Mesenchymal stem cell (in vitro differentiated cells and primary cell): ENCODE data around the gene DDC.

Experiments
- DNase-seq: peaks from one replicate; pipeline ENCODE4 v3.0.0-alpha.2; 2013
- H2AFZ ChIP-seq: one replicate; pipeline ENCODE4 v1.6.1; 2013; ENCODE audit warnings: low read depth, mild to moderate bottlenecking, control low read depth, inconsistent platforms, low read length, moderate library complexity
- H2AK5ac ChIP-seq: 2 replicates; pipeline ENCODE4 v1.6.1; 2013; ENCODE audit warnings: low read length, moderate library complexity, mild to moderate bottlenecking, inconsistent platforms; ENCODE audit not compliant: severe bottlenecking
- H2BK120ac ChIP-seq: one replicate; pipeline ENCODE4 v1.6.1; 2013; ENCODE audit warnings: low read depth, mild to moderate bottlenecking, inconsistent platforms, low read length, moderate library complexity
- H2BK12ac ChIP-seq, 2 experiments: one replicate each; pipeline ENCODE4 v1.6.1; 2013; ENCODE audit warnings: inconsistent platforms in 2 of 2, low read length in 2 of 2, mild to moderate bottlenecking in 2 of 2, moderate library complexity in 2 of 2, control low read depth in 1 of 2
- H2BK15ac ChIP-seq: one replicate; pipeline ENCODE4 v1.6.1; 2013; ENCODE audit warnings: mild to moderate bottlenecking, low read depth, inconsistent platforms; ENCODE audit not compliant: poor library complexity, severe bottlenecking
- H2BK5ac ChIP-seq: 2 replicates; pipeline ENCODE4 v1.6.1; 2013; ENCODE audit warnings: low read depth, mild to moderate bottlenecking, low read length, control low read depth, inconsistent platforms; ENCODE audit not compliant: poor library complexity, severe bottlenecking
- H3K14ac ChIP-seq, 2 experiments: one replicate each; pipeline ENCODE4 v1.6.1; 2013; ENCODE audit warnings: inconsistent platforms in 2 of 2, low read length in 2 of 2, control low read depth in 1 of 2, mild to moderate bottlenecking in 1 of 2, moderate library complexity in 1 of 2
- H3K18ac ChIP-seq, 2 experiments: one replicate each; pipeline ENCODE4 v1.6.1; 2013; ENCODE audit warnings: inconsistent platforms in 2 of 2, low read length in 2 of 2, control low read depth in 1 of 2, low read depth in 1 of 2, mild to moderate bottlenecking in 1 of 2
- H3K23ac ChIP-seq, 2 experiments: one replicate each; pipeline ENCODE4 v1.6.1; 2013; ENCODE audit warnings: inconsistent platforms in 2 of 2, low read length in 2 of 2, mild to moderate bottlenecking in 2 of 2, moderate library complexity in 2 of 2, control low read depth in 1 of 2
- H3K27ac ChIP-seq: 2 replicates; pipeline ENCODE4 v1.5.1; 2013; ENCODE audit warnings: mild to moderate bottlenecking, moderate library complexity, low read length, control low read depth, inconsistent platforms; ENCODE audit not compliant: poor library complexity, severe bottlenecking
- H3K27me3 ChIP-seq, 2 experiments: 2 replicates each; pipeline versions ENCODE4 v1.6.1 to v1.7.0; 2013; ENCODE audit warnings: low read length in 2 of 2, mild to moderate bottlenecking in 2 of 2, moderate library complexity in 2 of 2, control low read depth in 1 of 2, inconsistent platforms in 1 of 2; ENCODE audit not compliant: control insufficient read depth in 1 of 2, insufficient read depth in 1 of 2
- H3K36me3 ChIP-seq, 2 experiments: 2 replicates each; pipeline versions ENCODE4 v1.6.1 to v1.7.0; 2013; ENCODE audit warnings: low read length in 2 of 2, control low read depth in 1 of 2, inconsistent platforms in 1 of 2, low read depth in 1 of 2, mild to moderate bottlenecking in 1 of 2; ENCODE audit not compliant: insufficient read depth in 2 of 2, control insufficient read depth in 1 of 2
- H3K4ac ChIP-seq, 2 experiments: one replicate each; pipeline ENCODE4 v1.6.1; 2013; ENCODE audit warnings: inconsistent platforms in 2 of 2, low read length in 2 of 2, mild to moderate bottlenecking in 2 of 2, moderate library complexity in 2 of 2, control low read depth in 1 of 2, low read depth in 1 of 2
- H3K4me1 ChIP-seq: 2 replicates; pipeline ENCODE4 v1.6.1; 2013; ENCODE audit warnings: low read depth, low read length, control low read depth; ENCODE audit not compliant: control insufficient read depth, insufficient read depth
- H3K4me2 ChIP-seq: 2 replicates; pipeline ENCODE4 v1.6.1; 2013; ENCODE audit warnings: low read length, mild to moderate bottlenecking, inconsistent platforms; ENCODE audit not compliant: poor library complexity, severe bottlenecking
- H3K4me3 ChIP-seq, 2 experiments: 2 replicates each; pipeline versions ENCODE4 v1.5.1 to v1.7.0; 2013; ENCODE audit warnings: low read length in 2 of 2, mild to moderate bottlenecking in 2 of 2, control low read depth in 1 of 2, low read depth in 1 of 2; ENCODE audit not compliant: insufficient read depth in 1 of 2
- H3K79me1 ChIP-seq: replicated peaks from 2 replicates; pipeline ENCODE4 v1.6.1; 2013; ENCODE audit warnings: mild to moderate bottlenecking, control low read depth, low read length, inconsistent platforms; ENCODE audit not compliant: poor library complexity, severe bottlenecking
- H3K9ac ChIP-seq: 2 replicates; pipeline ENCODE4 v1.7.0; 2013; ENCODE audit warnings: mild to moderate bottlenecking, low read length, moderate library complexity
- H3K9me3 ChIP-seq: 2 replicates; pipeline ENCODE4 v1.7.0; 2013; ENCODE audit warnings: mild to moderate bottlenecking, low read length; ENCODE audit not compliant: control insufficient read depth
- H4K8ac ChIP-seq: one replicate; pipeline ENCODE4 v1.6.1; 2013; ENCODE audit warnings: inconsistent platforms, mild to moderate bottlenecking, low read length, moderate library complexity
- H4K91ac ChIP-seq: one replicate; pipeline ENCODE4 v1.6.1; 2013; ENCODE audit warnings: mild to moderate bottlenecking, low read length, inconsistent platforms
- WGBS: methylation state at CpG from one replicate; pipeline ENCODE4 v1.1.7; 2013; ENCODE audit warnings: mixed read lengths; 5-methylcytosine and 5-hydroxymethylcytosine counted together

Gene DDC

DNA sequence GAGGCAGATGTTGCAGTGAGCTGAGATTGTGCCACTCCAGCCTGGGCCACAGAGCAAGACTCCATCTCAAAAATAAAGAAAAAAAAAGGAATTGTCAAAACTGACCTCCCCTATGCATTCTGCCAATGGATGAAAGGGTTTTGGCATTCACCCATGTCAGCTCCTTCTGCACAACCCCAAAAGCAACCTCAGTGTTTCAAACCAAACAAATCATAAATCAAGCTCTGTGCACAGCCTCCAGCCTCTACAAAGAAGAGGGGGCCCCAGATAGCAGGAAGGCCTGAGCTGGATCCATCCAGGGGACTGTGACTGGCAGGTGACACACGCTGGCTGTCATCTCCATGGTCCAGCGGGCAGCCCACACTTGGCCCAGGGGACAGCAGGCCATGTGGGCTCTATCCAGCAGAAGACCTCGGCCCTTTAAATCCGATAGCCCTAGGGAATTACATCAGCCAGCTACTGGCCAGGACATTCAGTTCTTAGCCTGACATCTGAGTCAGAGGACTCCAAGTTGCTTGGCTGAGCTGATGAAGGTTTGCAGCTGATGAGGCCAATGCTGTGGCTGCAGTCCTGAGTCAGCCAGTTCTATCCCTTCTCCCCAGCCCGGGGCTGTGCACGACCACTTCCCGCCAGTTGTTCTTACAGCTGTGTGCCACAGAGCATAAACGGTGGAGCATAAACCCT, 63.1 kb downstream of the DDC start:
- H3K23ac ChIP-seq: no peak overlapping the region

DNA sequence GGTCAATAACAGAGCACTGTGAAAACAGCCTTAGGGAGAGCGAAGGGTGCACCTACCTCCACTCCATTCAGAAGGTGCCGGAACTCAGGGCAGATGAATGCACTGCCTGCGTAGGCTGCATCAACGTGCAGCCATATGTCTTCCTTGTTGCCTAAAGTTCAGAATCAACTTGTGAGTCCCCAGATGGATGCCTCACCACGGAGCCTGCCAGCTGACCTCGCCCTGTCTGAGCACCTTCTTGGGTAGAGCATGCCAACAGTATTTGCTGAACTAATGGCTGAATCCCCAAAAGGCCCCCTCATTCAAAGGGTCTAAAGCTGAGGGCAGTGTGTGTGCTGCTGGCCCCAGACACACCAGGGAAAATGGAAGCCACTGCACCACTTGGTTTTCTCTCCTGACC, 66.1 kb downstream of the DDC start:
- WGBS: 93% methylated on average over 6 of the region's 6 CpGs
- H3K9ac ChIP-seq: no peak overlapping the region
- peaks cover 8% of the 10 kb centered on the region for H3K4me1 ChIP-seq
- no peak for DNase-seq
- H3K4ac ChIP-seq: no peak overlapping the region
- H2AFZ ChIP-seq: no peak overlapping the region
- no peak overlapping the region for H3K14ac ChIP-seq
- no peaks in the 10 kb centered on the region for H3K9me3 ChIP-seq
- no peak overlapping the region for H4K8ac ChIP-seq
- no peak overlapping the region for H2BK120ac ChIP-seq
- no peak overlapping the region for H3K4me3 ChIP-seq
- H2BK12ac ChIP-seq: peak overlapping the region; percentile 28 to 87
- H3K4me2 ChIP-seq: no peak overlapping the region
- H3K79me1 ChIP-seq: no peaks in the 10 kb centered on the region
- H3K18ac ChIP-seq: peak overlapping the region in 1 of 2 experiments; percentile 6
- H3K36me3 ChIP-seq: no peaks in the 10 kb centered on the region
- no peak overlapping the region for H2BK15ac ChIP-seq
- H4K91ac ChIP-seq: no peak overlapping the region
- H3K27ac ChIP-seq: no peak overlapping the region
- no peak overlapping the region for H3K23ac ChIP-seq
- no peak overlapping the region for H2BK5ac ChIP-seq
- H3K27me3 ChIP-seq: peaks cover 18 to 20% of the 10 kb centered on the region in 2 experiments
- H2AK5ac ChIP-seq: no peak overlapping the region

More for the DNA sequence above, 63.1 kb downstream of the DDC start:
- Histone ChIP-seq H2AFZ (no peak overlapping the region), H3K9ac (peak overlapping the region; percentile 18), H2AK5ac (no peak overlapping the region), H3K27me3 (peaks cover 8 to 26% of the 10 kb centered on the region in 2 experiments), H3K4me3 (peak overlapping the region in 1 of 2 experiments; percentile 27), H2BK12ac (peak overlapping the region; percentile 25 to 59), H4K91ac (peak overlapping the region; percentile 89), H3K4ac (peak overlapping the region in 1 of 2 experiments; percentile 58), H2BK5ac (no peak overlapping the region), H3K18ac (peak overlapping the region in 1 of 2 experiments; percentile 70), H3K4me1 (peaks cover 8% of the 10 kb centered on the region), H3K9me3 (no peaks in the 10 kb centered on the region), H4K8ac (peak overlapping the region; percentile 59), H3K4me2 (no peak overlapping the region), H3K27ac (no peak overlapping the region), H2BK15ac (peak overlapping the region; percentile 78), H3K79me1 (no peaks in the 10 kb centered on the region), H2BK120ac (peak overlapping the region; percentile 36), H3K14ac (no peak overlapping the region), H3K36me3 (no peaks in the 10 kb centered on the region)
- DNase-seq: peak; percentile 96
- WGBS: 20% methylated on average over 8 of the region's 8 CpGs

GRCh38 chr7:50497968-50498367, 67.2 kb downstream of the DDC start:
- Histone ChIP-seq H3K27me3 (peaks cover 18 to 27% of the 10 kb centered on the region in 2 experiments), H3K23ac (no peak overlapping the region), H2AFZ (no peak overlapping the region), H3K14ac (no peak overlapping the region), H3K4me1 (peaks cover 8% of the 10 kb centered on the region), H3K4ac (no peak overlapping the region), H2BK12ac (peak overlapping the region in 1 of 2 experiments; percentile 34), H2BK5ac (no peak overlapping the region), H3K27ac (no peak overlapping the region), H2BK120ac (no peak overlapping the region), H4K8ac (no peak overlapping the region), H3K79me1 (no peaks in the 10 kb centered on the region), H4K91ac (no peak overlapping the region), H2AK5ac (no peak overlapping the region), H3K36me3 (no peaks in the 10 kb centered on the region), H3K18ac (no peak overlapping the region), H2BK15ac (no peak overlapping the region), H3K4me3 (no peak overlapping the region), H3K9ac (no peak overlapping the region), H3K9me3 (no peaks in the 10 kb centered on the region), H3K4me2 (no peak overlapping the region)
- whole genome bisulfite sequencing: 89% methylated on average over 5 of the region's 5 CpGs
- no peak for DNase-seq

GRCh38 chr7:50497068-50497642, 68.0 kb downstream of the DDC start:
- Histone ChIP-seq H3K9ac (no peak overlapping the region), H4K8ac (no peak overlapping the region), H3K79me1 (no peaks in the 10 kb centered on the region), H3K9me3 (no peaks in the 10 kb centered on the region), H2BK15ac (peak overlapping the region; percentile 36), H2AFZ (no peak overlapping the region), H2BK120ac (no peak overlapping the region), H3K27me3 (peaks cover 18 to 34% of the 10 kb centered on the region in 2 experiments), H3K36me3 (no peaks in the 10 kb centered on the region), H2BK5ac (no peak overlapping the region), H3K27ac (no peak overlapping the region), H3K4ac (no peak overlapping the region), H4K91ac (peak overlapping the region; percentile 61), H3K14ac (no peak overlapping the region), H2AK5ac (no peak overlapping the region), H3K4me3 (no peak overlapping the region), H3K18ac (peak overlapping the region; percentile 35 to 37), H2BK12ac (peak overlapping the region in 1 of 2 experiments; percentile 61), H3K4me2 (no peak overlapping the region), H3K23ac (no peak overlapping the region), H3K4me1 (peaks cover 2% of the 10 kb centered on the region)
- DNase-seq: peak; percentile 76
- 62% methylated on average over 7 of the region's 8 CpGs for WGBS
